ENCODE measurements around the gene ATP8A2.

- no peak for TF ChIP-seq POLR2A (IDR thresholded peaks at IDR 0.05; ENCODE audit: extremely low read depth, insufficient read length)
- TF ChIP-seq CTCF (IDR thresholded peaks at IDR 0.05; ENCODE audit: low read depth, low read length), result no peak
These were observed 568.4 kb downstream of the ATP8A2 start for GRCh38 chr13:25939961-25940687.

Data from NB4 (cell line).